ENCODE data around the gene EFCC1.

EFCC1 gene

DNA sequence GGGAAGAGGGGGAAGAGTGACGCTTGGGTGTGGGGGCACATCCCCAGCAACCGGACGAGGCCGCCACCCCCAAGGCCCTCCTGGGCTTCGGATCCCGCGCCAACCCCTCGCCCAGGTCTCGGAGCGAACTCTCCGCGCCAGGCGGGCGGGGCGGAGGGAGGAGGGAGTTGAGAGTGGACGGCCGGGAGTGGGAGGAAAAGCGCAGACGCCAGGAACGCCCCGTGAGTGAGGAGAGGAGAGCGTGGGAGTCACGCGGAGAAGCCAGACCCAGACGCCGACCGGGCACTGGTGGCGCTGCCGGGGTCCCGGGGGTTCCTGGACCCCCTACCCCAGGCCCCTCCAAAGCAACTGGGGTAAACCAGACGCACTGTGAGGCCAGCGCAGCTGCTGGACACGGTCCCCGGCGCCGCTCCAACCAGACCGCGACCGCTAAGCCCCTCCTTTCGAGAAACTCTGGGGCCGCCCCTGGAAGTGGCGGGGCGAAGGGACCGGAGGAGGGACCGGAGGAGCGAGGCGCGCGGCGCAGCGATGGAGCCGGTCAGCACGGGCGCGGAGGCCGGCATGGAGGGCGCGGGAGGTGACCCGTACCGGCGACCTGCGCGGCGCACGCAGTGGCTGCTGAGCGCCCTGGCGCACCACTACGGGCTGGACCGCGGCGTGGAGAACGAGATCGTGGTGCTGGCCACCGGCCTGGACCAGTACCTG, at the start of gene EFCC1:
Gene EFCC1 (plus strand): TSS at position 204 of the 705 bp plus-strand sequence. CDS start 325 bp downstream, at position 529.
- no peak for DNase-seq

- no peak for DNase-seq
Observed at GRCh38 chr3:128956440-128956839, 44.7 kb upstream of the EFCC1 start.

GRCh38 chr3:128965280-128965679, 35.8 kb upstream of the EFCC1 start:
- no peak for DNase-seq

- no peak for DNase-seq
Observed at GRCh38 chr3:128965818-128966217, 35.3 kb upstream of the EFCC1 start.

- DNase-seq: no peak
Observed at GRCh38 chr3:128967748-128968355, 33.3 kb upstream of the EFCC1 start.

DNA sequence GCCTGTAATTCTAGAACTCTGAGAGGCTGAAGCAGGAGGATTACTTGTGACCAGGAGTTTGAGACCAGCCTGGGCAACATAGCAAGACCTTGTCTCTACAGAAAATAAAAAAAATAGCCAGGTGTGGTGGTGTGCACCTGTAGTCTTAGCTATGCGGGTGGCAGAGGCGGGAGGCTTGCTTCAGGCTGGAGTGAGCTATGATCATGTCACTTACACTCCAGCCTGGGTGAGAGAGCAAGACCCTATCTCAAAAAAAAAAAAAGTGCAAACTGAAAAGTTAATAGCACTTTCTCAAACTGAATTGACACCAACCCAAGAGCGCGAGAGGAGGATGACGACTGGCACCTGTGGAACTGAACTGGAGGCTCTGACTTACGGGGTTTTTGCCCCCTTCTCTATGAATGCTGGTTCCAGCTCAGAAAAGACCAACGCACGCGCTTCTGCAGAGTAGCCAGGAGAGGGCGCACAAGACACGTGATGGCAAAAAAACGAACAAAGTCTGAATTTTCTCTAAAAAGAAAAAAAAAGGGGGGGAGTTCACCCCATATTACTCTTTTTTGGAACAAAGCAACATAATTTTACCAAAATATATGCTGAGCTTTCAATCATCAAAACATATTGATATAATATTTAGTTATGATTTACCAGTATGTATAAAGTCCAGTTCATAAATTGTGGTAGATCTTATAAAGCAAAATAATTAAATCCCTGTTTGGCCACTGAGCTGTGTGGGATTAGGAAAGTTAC, 30.9 kb upstream of the EFCC1 start:
- peak; percentile 29 for DNase-seq

DNA sequence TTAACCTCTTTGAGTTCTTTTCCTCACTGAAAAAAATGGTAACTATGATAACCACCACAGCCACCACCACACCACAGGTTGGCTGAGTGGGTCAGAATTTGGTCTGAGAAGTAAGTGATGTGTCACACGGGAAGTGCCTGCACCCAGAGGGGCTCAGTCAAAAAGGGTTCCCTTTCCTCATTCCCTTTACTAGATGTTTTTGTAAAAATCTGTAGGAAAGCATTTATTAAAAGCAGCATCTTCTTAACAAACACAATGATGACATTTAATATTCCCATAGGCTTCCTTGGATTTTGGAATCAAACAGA, 30.4 kb upstream of the EFCC1 start:
- DNase-seq: no peak

DNA sequence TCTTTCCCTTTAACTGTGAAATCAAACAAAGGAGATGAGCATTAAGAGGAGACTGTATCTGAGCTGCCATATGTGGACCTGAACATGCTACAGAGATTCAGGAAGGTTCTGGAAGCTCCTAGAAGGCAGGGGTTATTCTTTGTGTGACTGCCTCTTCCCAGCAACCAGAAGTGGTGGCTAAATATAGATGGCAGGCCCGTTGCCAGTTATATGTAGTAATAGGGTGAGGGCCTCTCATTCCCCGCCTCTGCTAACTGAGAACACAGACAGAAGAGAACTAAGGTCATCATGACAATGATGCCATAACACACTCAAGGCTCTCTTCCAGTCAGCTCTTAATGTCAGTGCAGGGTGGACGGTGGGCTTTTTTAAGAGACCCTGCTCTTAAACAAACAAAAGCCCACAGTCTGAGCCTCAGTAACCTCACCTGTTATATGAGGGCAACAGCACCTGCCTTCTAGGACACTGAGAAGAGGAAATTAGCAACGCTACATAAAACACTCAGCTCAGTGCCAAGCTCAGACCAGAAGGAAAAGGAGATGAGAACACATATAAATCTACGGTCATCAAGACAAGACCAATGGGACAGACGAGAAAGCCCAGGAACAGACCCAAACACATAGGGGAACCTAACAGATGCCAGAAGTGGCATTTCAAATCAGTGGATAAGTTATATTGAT, 29.5 kb upstream of the EFCC1 start:
- DNase-seq: peak; percentile 79

DNA sequence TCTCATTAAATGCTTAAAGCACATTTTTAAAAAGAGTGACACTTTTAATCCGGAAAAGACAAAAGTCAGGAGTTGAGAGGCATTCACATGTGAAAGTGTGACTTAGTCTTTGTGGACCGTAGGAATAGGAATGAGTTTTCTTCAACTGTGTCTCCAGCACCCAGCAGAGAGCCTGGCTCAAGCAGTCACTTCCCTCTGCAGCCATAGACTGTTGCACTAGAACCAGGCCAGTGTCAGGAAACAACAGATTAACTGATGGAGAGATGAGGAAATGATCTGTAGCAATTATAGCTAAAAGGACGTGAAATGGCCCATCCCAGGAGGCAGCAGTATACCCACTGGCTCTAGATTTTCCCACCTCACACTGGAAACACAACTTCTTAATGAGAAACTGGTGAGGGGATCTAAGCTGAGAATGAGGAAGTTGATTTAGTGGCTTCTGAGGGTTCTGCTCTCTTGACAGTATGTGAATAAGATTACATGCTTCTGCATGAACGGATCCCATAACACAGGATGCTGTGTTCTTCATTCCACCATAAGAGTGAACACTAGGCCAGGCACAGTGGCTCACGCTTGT, 27.0 kb upstream of the EFCC1 start:
- DNase-seq: no peak

GRCh38 chr3:128975276-128975675, 25.8 kb upstream of the EFCC1 start:
- DNase-seq: no peak

GRCh38 chr3:128983293-128984069, 17.6 kb upstream of the EFCC1 start:
- no peak for DNase-seq

- no peak for DNase-seq
Observed at GRCh38 chr3:128984596-128984995, 16.5 kb upstream of the EFCC1 start.

GRCh38 chr3:128987302-128988100, 13.6 kb upstream of the EFCC1 start:
- no peak for DNase-seq

GRCh38 chr3:128988286-128988685, 12.8 kb upstream of the EFCC1 start:
- DNase-seq: no peak

DNA sequence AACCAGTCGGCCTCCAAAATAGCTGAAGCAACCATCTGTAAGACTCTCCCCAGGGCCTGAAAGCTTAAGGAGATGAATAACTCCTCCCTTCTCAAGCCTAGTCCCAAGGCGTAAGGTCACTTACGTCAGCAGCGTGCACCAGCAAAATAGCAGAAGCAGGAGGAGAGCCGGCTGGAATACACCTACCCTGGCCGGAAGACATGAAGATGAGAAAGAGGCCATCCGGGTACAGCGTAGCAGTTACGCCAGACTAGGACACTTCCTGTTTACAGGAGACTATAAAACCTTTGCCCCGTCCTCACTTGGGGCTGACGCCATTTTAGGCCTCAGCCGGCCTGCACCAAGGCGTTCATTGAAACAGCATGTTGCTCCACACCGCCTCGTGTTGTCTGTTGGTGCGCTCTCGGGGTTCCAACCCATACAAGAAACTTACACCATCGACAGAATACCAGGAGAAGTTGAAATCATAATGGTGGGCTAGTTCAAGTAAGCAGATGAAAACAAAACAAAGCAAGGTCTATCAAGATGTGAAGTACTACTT, 9.7 kb upstream of the EFCC1 start:
- DNase-seq: no peak

DNA sequence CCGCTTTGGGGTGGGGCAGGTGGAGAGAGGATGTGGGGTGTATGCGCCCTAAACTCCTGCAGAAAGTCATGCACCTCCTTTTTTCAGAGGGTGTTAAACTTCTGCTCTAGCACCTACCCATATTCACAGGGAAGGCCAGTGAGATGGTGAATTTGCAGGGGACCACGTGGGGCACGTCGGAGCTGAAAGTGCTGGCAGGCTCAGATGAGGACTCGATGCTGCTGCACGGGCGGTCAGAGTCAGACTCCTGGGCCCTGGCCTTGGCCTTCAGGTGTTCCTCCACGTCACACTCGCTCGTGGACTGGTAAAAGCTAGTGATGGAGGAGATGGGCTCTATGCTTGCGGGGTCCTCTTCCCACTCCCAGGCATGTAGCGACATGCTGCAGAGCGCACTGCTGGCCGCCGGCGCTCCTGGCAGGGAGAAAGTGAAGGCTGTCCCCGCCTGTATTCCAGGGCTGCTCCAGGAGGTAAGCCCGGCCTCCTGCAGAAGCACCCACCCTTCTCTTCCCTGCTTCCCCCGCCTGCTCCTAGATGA, 8.1 kb upstream of the EFCC1 start:
- no peak for DNase-seq

GRCh38 chr3:128993461-128994172, 7.5 kb upstream of the EFCC1 start, which contains the start of gene CFAP92:
CFAP92 (minus strand) TSS chr3:128994076; CDS start chr3:128993304, 772 bp downstream.
- DNase-seq: peak; percentile 87

DNA sequence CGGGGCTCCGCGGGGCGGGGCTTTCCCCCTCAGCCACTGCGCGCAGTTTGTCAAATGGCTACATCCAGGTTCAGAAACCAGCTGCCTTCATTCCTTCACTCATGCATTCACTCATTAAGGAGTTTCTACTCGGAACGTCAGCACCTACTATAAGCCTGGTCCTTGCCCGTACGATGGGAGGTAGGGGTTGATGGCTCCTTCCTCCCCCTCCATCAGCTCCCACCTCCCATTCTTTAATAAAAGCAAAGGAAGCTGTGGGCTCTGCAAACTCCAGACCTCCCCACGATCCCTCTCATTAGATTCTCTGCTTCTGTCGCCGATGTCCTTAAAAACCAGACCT, 7.0 kb upstream of the EFCC1 start:
- no peak for DNase-seq

GRCh38 chr3:128994581-128995546, 6.2 kb upstream of the EFCC1 start:
- DNase-seq: no peak

All from NCI-H2029 (cell line).